H4 (cell line): Measurements from ENCODE around the gene AKAP12. TPM values are rescaled to one million over a fixed set of nuclear protein-coding genes. Genes with fewer than 3 reads are reported as not detected.

Source experiments
- DNase-seq: peaks from one replicate; pipeline ENCODE4 v3.0.0-alpha.2; 2015; ENCODE audit warnings: low spot score
- total RNA-seq: library from RNA; depleted of rRNA; stranded (reverse); fragments of >200 nt; shearing (Covaris generic); gene quantifications from 2 replicates; pipeline ENCODE4 v1.2.3, GENCODE V29; 2014

The AKAP12 gene
- total RNA-seq, 1 experiment from 2014 or later = 6.5 TPM

DNA sequence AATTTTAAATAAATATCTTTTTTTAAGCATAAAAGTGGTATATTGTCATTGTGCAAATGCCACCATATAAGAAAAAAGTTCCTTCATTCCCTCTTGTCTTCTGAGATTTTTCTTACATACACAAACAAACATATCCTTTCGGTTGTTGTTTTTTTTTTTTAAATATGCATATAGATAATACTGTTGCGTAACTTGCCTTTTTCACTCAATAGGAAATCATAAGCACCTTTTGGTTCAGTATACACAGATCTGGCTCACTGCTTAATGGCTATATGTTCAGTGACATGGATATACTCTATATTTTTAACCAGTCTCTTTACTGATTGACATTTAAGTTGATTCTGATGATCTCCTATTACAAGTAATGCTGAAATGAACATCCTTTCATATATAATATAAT, 40.1 kb downstream of the AKAP12 start:
- DNase-seq = no peak

DNA sequence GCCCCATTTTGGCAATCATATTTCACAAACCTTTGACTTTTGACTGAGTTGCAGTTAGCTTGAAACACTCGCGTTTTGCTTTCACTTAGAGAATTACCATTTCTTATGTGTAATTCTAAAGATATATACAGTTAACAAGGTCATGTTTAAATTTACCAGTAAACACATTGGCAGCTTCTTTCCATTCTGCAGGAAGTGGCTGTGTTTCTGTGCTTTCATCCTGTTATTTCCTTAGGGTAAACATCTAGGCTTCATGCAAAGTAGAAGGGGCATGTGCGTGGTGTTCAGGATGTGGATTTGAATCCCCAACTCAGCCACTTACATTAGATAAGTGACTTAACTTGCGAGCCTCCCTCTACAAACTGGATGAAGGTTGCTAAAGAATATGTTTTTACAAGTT, 41.1 kb downstream of the AKAP12 start:
- no peak for DNase-seq

DNA sequence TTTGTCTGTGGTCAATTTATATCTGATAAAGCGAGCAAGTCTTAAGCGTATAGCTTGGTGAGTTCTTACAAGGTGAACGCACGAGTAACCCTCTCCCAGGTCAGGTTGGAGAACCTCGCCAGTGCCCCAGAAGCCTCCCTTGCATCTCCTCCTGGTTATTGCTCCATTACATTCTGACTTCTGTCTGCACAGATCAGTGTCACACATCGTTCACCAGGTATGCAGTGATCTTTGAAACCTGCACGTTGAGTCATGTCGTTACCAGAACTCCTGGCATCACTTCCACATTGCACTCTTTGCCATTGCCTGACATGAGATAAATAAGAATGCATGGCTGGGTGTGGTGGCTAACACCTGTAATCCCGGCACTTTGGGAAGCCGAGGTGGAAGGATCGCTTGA, 44.2 kb downstream of the AKAP12 start:
- no peak for DNase-seq

DNA sequence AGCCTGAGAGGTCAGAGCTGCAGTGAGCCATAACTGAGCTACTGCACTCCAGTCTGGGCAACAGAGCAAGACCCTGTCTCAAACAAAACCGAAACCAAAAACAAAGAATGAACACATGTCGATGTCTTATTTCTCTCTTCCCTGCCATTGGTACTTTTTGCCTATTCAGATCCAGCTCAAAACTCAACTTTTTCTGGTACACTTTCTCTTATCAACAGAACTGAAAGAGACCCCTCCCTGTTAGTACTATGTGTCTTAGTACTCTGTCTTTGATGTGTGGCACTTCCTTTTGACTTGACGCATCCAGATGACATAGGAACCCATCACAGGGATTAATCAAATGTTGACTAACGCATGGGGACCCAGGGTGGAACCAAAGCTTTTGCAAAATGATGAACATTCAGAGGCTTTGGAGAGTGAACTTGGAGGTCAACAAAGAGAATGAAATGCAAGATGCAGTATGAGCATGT, 44.8 kb downstream of the AKAP12 start:
- no peak for DNase-seq

DNA sequence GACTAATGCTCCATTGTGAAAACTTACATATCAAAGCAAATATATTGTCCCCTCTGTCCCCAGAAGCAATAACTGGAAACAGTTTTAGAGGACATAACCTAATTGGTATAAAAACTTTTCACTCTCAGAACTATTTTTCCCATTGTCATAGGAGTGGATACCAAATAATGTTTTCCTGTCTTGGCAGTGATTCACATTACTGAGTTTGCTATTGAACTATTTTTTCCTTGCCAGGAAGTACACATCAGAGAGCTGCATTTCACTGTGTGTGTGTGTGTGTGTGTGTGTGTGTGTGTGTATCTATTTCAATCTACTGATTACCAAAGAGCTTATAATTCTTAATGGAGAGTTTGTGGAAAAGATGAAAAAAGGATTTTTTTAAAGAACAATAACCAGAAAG, 45.4 kb downstream of the AKAP12 start:
- DNase-seq = no peak

DNA sequence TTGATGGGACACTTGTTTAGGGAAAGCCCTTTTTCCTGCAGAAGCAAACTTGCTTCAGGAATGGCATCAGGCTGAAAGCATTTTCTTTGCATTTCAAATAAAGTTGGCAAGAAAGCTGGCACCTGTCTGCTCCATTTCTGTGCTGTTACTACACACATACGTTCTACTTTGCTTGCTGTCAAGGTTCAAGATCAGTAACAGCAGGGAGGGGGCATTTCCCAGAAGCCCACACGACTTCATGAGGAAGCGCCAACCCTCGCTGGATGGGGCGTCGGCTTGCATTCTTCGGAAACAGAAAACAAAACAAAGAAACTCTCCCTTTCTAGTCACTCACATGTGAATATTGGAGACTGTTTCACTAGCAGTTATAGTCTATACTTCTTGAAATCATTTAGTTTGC, 46.4 kb downstream of the AKAP12 start:
- no peak for DNase-seq

DNA sequence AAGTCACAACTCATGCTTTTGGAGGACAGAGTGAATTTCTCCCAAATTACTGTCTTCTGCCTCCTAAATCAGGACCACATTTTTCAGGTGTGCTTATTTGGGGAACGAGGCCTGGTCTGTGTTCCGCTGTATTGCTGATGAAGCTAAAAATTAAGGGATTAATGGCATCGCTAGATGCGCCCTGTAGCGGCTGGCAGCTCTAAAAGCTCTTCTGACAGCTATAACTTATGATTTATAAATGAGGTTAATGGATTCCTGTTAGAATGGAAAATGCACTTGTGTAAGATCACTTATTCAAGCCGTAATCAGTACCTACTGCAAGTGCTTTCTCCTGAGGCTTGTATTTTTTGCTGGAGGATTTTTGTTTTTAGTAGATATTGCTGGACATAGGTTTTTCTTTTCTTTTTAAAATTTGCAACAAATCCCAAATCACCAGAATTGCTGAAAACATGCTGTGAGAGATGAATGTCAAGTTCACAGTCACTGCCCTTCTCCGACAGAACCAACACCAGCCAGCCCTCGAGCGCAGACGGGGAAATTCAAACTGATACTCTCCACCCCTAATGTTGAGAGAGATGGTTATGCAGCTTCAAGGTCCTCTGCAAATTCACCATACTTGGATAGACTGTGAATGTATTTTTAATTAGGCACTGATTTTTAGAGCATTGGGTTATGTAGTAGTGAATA, 49.1 kb downstream of the AKAP12 start:
- no peak for DNase-seq

DNA sequence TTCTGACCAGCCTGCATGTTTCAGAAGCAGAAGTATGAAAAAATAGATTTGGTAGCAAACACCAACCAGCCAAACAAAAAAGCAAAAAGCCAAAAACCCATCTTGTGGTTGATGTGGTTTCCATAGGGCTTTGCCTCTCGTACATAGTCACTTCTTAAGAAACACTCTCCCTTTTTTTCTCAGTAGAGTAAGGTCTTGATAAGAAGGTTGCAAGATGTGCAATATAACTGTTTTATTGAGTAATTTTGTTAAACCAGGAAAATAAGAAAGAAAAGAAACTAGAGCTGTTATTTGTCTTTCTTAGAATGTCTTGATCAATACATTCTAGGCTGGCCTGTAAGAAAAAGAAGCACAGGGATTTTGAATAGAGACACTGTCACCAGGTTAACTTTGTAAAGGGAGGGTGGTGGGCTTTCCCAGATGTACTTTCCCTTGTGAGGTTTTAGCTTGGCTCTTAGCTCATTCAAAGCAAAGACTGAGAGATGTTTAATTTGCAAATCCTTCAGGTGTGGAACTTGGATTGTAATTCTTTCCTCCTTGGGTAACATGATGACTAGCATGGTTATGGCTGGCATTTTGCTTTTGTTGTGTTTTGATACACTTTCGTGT, 49.7 kb downstream of the AKAP12 start:
- no peak for DNase-seq

DNA sequence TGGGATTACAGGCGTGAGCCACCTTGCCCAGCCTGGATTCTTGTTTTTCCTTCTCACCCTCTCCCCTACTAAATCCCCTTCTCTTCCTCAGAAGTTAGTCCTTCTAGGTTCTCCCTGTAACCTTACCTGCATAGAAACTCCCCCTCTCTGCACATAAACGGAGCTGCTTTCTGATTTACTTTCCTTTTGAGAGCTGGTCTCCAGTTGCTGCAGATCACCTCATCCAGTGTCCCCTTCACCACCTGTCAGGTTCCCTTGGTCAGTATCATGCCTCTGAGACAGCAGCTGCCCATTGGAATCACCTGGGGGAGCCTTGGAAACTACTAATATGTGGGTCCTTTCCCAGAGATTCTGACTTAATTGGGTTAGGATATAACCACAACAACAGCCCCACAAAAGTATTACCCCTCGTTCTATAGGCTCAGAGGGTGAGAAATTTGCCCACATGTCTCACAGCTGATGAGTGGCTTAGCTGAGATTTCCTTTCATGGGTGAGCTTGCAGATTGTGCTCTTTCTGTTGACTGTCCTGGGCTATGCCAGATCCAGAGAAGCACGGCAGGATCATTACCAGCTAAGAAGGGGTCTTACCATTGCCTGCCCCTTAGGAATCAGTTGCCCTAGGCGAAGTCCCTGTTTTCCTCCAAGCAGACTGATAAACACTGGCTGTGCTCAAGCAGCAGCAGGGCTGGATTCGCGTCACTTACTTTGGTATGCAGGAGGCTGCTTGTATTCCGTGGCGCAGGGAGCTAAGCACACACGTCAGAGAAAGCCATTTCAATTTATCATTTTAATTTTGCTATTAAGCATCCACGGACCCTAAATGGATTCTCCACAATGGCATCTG, 51.3 kb downstream of the AKAP12 start:
- no peak for DNase-seq

DNA sequence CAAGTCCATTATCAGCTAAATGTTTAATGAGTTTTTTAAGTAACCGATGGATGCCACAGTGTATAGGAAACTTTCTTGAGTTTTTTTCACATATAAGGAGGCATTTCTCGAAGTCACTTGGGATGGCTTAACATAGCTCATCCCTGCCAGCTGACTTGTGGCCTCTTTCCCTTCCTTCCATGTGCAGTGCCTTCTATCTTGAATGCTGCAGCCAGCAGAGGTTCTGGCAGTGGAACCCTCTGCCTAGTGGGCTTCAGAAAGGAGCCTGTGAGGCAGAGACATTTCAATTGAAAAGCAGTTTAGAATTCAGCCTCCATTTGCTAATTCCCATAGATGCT, 51.9 kb downstream of the AKAP12 start:
- DNase-seq = no peak

DNA sequence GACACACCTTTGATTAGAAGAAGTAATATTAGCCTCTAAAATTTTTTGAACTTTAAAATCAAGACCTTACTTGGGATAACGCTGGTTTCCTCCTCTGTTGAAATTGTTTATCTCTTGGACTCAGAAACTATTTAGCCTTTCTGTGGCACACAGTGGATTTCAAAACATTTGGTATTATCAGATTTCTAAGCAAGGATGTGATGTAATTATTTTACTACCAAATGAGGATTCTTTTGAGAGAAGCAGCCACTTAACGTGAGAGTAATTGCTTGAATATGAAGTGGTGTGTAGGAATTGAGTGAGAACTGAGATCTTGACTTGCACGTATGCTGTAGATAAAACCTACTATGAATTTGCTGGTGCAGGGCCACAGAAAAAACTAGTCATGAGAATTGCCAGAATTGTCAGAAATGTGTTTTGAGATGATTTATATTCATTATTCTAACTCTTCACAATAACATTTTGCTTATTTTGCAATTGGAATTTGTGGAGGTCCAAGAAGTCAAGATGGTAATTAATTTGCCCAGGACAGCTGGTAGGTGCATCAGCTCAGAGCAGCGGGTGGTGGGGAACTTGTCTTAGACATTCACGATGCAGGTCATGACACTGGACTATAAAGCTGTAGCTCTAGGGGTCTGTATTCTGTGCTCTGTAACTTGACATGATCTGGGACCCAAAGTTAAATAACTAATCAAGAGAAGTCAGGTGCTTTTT, 53.4 kb downstream of the AKAP12 start:
- DNase-seq = peak; percentile 38

DNA sequence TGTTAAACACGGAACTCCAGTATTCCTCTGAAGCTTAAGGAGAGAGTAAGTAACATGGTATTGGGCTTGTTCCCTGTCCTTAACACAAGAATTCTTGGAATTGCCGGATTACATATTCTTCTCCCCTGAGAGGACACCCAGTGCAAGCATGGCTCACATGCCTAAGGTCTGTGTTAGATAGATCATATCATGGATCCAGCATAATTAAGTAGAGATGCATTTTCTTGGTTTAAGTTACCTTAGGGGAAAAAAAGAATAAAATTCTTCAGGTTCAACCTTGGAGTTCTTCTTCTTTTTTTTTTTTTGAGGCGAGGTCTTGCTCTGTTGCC, 53.9 kb downstream of the AKAP12 start:
- no peak for DNase-seq

DNA sequence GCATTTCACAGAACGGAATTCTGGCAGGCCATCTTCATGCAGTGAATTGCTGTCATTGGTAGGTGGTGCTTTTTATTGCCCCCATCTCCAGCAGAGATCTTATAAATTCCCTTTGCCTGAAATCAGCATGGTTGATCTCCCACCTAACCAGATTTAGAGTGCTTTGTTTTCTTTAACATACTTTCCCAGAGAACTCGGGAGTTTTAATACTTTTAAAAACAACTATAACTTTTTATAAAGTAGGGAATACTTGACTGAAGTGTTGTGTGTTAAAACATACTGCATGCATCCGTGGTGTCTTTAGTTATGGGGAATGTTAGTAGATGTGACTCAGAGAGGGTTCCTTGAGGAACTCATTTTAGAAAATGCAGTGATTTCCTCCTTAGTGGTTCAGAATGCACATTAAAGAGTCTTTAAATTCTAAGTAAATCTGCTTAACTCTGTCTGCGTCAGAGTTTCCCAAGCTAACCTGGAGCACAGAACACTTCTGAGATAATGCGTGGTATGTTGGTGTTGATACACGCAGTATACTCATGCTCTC, 54.9 kb downstream of the AKAP12 start:
- DNase-seq = no peak

DNA sequence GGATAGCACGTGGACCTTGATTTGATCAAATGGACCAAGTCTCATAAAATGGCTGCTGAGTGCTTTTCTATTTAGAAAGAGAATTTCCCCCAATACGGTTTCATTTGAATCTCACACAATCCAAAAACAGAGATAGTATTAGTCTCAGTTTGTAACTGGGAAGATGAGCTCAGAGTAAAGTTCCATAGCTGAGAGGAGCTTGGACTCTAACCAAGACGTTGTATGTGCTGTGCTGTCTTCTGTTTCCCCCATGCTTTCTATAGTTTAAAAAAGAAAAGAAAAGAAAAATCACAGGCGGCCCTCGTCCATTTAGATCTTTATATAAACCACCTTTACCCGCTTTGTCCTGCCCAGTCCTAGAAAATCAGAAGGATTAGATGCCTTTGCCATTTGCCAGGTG, 58.1 kb downstream of the AKAP12 start:
- DNase-seq = no peak

DNA sequence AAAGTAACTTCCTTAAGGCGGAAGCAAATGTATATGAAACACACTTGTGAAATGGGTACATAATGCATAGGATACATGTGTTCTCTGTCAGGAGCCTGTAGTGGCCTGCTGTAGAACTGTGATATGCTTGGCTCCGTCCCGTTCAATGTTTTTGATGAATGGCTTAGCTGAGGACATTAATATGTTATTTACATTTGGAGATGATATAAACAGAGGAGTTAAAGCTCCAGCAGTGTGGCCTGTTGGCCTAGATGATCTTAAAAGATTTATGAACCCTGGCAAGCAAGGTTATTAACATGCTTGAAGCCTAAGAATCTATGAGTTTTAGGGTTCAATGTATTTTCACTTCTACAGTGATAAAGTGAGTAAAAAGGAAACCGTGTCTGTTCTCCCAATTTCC, 59.2 kb downstream of the AKAP12 start:
- no peak for DNase-seq

DNA sequence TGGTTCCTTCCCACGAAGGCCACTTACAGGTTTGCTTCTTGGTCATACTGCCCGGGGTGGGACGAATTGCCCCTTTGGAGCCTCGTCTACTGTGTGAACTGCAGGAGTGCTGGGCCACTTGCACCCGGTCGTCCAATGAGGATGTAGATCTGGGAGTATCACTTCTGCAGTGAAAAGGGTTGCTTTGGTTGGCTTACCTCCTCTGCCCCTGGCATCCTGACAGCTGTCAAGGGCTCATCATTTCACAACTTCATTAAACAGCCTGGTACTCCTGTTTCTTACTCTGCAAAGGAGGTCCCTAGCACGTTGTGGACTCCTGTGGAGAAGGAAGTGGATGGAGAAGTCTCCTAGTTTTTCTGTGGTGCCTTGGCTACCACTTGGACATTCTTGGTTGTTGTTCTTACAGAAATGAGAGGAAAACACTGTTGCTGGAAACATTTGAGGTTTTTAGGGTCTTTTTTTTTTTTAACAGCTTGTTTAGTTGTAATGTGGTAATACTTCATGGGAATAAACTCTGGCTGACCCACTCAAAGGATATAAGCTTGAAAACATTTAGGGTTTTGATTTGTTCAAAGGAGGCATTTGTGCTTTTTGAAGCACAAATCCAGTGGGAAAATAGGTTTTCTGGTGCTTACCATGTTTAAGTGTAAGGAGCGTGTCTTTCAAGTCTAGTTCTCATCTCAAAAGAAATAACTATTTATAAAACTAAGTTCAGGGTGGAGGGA, 60.7 kb downstream of the AKAP12 start:
- DNase-seq = no peak

DNA sequence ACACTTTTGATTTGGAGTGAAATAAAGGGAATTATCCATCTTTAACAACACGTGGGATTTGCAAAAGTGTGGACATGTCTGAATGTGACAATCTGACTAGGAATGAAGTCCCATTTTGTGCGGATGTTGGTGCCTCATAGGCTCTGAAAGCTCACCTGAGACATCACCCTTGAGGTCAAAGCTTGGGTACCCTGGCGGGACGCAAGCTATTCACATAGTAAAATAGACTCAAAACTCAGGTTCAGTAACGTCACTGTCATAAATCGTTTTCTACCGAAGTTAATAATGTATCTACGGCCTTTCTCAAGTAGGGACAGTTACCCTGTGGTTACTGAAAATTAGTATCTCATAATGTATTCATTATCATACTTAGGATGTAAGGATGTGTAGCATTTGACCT, 61.8 kb downstream of the AKAP12 start:
- no peak for DNase-seq

DNA sequence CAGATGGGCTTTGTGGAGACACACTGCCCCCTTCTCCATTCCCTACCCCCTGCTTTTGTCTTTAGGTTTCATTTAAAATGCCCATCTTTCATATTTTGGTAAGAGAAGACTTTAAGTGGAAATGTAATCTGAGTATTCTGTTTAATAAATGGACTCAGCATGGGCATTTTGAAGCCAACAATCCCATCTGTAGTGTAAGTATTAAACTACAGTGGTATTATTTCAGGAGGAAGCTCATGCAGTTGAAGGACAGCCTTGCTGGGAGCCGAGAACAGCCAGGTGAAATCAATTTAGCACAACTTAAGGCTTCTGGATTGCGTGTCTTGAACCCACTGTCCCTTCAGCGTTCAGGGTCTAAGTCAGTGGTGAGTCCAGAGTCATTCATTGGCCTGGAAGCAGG, 63.5 kb downstream of the AKAP12 start:
- DNase-seq = no peak

DNA sequence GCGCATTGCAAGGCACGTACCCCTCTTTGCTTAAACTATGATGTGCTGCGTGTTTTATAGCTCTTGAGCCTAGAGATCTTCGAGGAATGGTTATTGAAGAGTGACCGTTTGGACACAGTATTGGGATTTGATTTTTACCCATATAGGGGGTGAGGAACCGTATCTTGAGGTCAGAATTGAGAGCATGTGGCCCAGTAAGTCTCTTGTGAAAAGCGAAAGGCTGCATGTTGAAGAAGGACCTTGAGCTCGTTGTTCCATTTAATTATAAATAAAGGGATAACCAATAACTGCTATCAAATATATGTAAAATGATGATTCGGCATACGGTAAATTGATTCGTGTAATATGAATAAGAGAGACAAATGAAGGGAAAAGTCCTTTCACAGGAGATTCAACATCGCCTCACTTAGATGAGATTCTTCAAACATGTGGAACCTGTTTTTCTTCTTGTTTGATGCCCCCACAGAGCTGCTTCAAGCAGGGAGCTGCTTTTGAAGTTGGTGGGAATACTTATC, 66.6 kb downstream of the AKAP12 start:
- DNase-seq = no peak

DNA sequence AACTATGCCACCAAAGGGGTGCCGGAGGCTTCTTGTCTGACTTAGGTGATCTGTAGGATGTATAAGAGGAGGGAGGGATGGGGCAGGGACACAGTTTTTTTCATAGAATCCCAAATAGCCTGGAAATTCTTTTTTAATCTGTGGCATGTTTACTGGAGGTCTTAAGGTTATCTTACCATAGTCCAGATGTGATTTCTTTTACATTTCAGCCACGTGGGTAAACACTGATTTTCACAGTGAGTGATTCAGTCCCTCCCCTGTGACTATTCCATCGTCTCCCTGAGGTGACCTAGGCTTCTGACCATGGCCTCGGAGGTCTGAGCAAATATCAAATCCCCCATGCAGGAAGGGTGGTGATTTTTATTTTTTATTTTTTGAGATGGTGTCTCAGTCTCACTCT, 67.7 kb downstream of the AKAP12 start:
- no peak for DNase-seq

DNA sequence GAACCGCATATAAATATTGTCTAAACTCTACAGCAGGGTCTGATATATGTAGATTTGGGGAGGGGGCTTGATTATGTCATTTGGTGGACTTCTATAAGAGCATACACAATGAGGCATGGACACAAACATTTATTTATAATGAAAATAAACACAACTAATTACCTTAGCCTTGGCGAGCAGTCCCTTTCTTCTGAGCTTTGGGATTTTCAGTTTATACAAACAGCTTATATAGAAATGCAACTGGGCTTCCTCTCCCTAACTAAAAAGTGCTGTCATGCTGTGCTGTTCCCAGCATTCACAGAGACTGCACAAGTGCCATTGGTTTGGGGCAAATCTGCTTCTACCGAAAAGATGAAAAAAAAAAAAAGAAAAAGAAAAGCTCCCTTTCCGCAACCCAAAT, 69.9 kb downstream of the AKAP12 start:
- no peak for DNase-seq
